WTC11 (cell line): ENCODE data around the gene ZNF804B. TPM values are rescaled to one million over a fixed set of nuclear protein-coding genes. Genes with fewer than 3 reads are reported as not detected.

Experiments
- ATAC-seq: fragments of 200-7000 bp; cut with Tn5 transposase; 2 replicates; pipeline ENCODE4 v1.10.0; 2021; ENCODE audit warnings: mild to moderate bottlenecking, moderate library complexity
- CTCF ChIA-PET: fragments of 300-600 bp; sonication (Branson Sonifier 250); formaldehyde crosslinking; loops from one replicate; lab custom pipeline; 2021; ENCODE audit warnings: antibody characterized with exemption; lab: Charles Lee
- POLR2A ChIA-PET: fragments of 350-600 bp; sonication (Branson Sonifier 250); formaldehyde crosslinking; loops from one replicate; lab custom pipeline; 2021; ENCODE audit warnings: antibody characterized with exemption; lab: Charles Lee
- DNase-seq: peaks from one replicate; pipeline ENCODE4 v3.0.0; 2021; ENCODE audit warnings: low spot score
- H3K27ac Mint-ChIP-seq: 2 replicates; pipeline ENCODE4 v1.8.0; 2021; ENCODE audit warnings: mixed read lengths
- H3K27me3 Mint-ChIP-seq: 2 replicates; pipeline ENCODE4 v1.8.0; 2021; ENCODE audit warnings: low read depth, mild to moderate bottlenecking, moderate library complexity, mixed read lengths
- H3K36me3 Mint-ChIP-seq: 2 replicates; pipeline ENCODE4 v1.8.0; 2021; ENCODE audit warnings: mixed read lengths
- H3K4me1 Mint-ChIP-seq: 2 replicates; pipeline ENCODE4 v1.8.0; 2022; ENCODE audit warnings: mixed read lengths
- H3K4me3 Mint-ChIP-seq: 2 replicates; pipeline ENCODE4 v1.8.0; 2021; ENCODE audit warnings: mild to moderate bottlenecking, moderate library complexity, mixed read lengths
- H3K9me3 Mint-ChIP-seq: 2 replicates; pipeline ENCODE4 v1.8.0; 2021; ENCODE audit warnings: mixed read lengths
- CREM ChIP-seq: sonication (generic); formaldehyde crosslinking; IDR thresholded peaks from 2 replicates; pipeline ENCODE4 v1.8.1; 2022; ENCODE audit warnings: mild to moderate bottlenecking, missing genetic modification reagents, moderate library complexity
- EMX1 ChIP-seq: fragments of 250-450 bp; sonication (Bioruptor Pico); IDR thresholded peaks from 2 replicates; pipeline ENCODE4 v1.8.0; 2021; ENCODE audit warnings: mild to moderate bottlenecking
- ESRRA ChIP-seq: sonication (generic); formaldehyde crosslinking; IDR thresholded peaks from 2 replicates; pipeline ENCODE4 v1.8.1; 2022; ENCODE audit warnings: mild to moderate bottlenecking, missing genetic modification reagents, borderline replicate concordance
- FOXJ3 ChIP-seq: sonication (generic); formaldehyde crosslinking; IDR thresholded peaks from 2 replicates; pipeline ENCODE4 v1.9.0; 2021; ENCODE audit warnings: missing genetic modification reagents, mild to moderate bottlenecking, borderline replicate concordance
- HMGA2 ChIP-seq: fragments of 250-450 bp; sonication (Bioruptor Pico); IDR thresholded peaks from 2 replicates; pipeline ENCODE4 v1.4.0; 2021; ENCODE audit warnings: mild to moderate bottlenecking, moderate library complexity
- IRF1 ChIP-seq: sonication (generic); formaldehyde crosslinking; IDR thresholded peaks from 2 replicates; pipeline ENCODE4 v1.8.0; 2023; ENCODE audit warnings: missing genetic modification reagents
- IRF2 ChIP-seq: sonication (generic); formaldehyde crosslinking; IDR thresholded peaks from 2 replicates; pipeline ENCODE4 v1.8.0; 2022; ENCODE audit warnings: low read depth, missing genetic modification reagents, borderline replicate concordance
- JAZF1 ChIP-seq: fragments of 250-450 bp; sonication (Bioruptor Pico); IDR thresholded peaks from 2 replicates; pipeline ENCODE4 v1.9.0; 2021; ENCODE audit warnings: moderate library complexity, mild to moderate bottlenecking, inconsistent platforms
- KAT7 ChIP-seq: sonication (generic); formaldehyde crosslinking; IDR thresholded peaks from 2 replicates; pipeline ENCODE4 v1.8.1; 2023; ENCODE audit warnings: missing genetic modification reagents, mild to moderate bottlenecking, borderline replicate concordance
- MYBL2 ChIP-seq: sonication (generic); formaldehyde crosslinking; IDR thresholded peaks from 2 replicates; pipeline ENCODE4 v1.8.1; 2023; ENCODE audit warnings: mild to moderate bottlenecking, moderate library complexity, missing genetic modification reagents
- RELA ChIP-seq: sonication (generic); formaldehyde crosslinking; IDR thresholded peaks from 2 replicates; pipeline ENCODE4 v1.8.1; 2022; ENCODE audit warnings: missing genetic modification reagents, mild to moderate bottlenecking, borderline replicate concordance
- ZBTB21 ChIP-seq: sonication (generic); formaldehyde crosslinking; IDR thresholded peaks from 2 replicates; pipeline ENCODE4 v1.8.1; 2023; ENCODE audit warnings: mild to moderate bottlenecking, missing genetic modification reagents, borderline replicate concordance
- ZNF138 ChIP-seq: sonication (generic); formaldehyde crosslinking; conservative IDR thresholded peaks from 2 replicates; pipeline ENCODE4 v1.8.1; 2022; ENCODE audit warnings: mild to moderate bottlenecking, moderate library complexity, missing genetic modification reagents
- ZNF281 ChIP-seq: sonication (generic); formaldehyde crosslinking; IDR thresholded peaks from 2 replicates; pipeline ENCODE4 v1.8.0; 2023; ENCODE audit warnings: mild to moderate bottlenecking, missing genetic modification reagents
- ZNF416 ChIP-seq: fragments of 250-450 bp; sonication (Bioruptor Pico); IDR thresholded peaks from 2 replicates; pipeline ENCODE4 v1.9.0; 2021; ENCODE audit warnings: mild to moderate bottlenecking, inconsistent platforms
- total RNA-seq: library from RNA; stranded (reverse); gene quantifications from 3 replicates; pipeline ENCODE4 v1.2.3, GENCODE V29; 2021
- TF ChIP-seq, protein P1 (sequence below): sonication (generic); formaldehyde crosslinking; IDR thresholded peaks from 2 replicates; pipeline ENCODE4 v1.8.1; 2022; ENCODE audit warnings: mild to moderate bottlenecking, moderate library complexity, missing genetic modification reagents
- TF ChIP-seq, protein P2 (sequence below): sonication (generic); formaldehyde crosslinking; IDR thresholded peaks from 2 replicates; pipeline ENCODE4 v1.8.1; 2022; ENCODE audit warnings: low read depth, missing genetic modification reagents, borderline replicate concordance
- TF ChIP-seq, protein P3 (sequence below): sonication (generic); formaldehyde crosslinking; IDR thresholded peaks from 2 replicates; pipeline ENCODE4 v1.8.1; 2023; ENCODE audit warnings: mild to moderate bottlenecking, missing genetic modification reagents

ZNF804B gene
- total RNA-seq, 1 experiment from 2014 or later: 0.04 TPM

DNA sequence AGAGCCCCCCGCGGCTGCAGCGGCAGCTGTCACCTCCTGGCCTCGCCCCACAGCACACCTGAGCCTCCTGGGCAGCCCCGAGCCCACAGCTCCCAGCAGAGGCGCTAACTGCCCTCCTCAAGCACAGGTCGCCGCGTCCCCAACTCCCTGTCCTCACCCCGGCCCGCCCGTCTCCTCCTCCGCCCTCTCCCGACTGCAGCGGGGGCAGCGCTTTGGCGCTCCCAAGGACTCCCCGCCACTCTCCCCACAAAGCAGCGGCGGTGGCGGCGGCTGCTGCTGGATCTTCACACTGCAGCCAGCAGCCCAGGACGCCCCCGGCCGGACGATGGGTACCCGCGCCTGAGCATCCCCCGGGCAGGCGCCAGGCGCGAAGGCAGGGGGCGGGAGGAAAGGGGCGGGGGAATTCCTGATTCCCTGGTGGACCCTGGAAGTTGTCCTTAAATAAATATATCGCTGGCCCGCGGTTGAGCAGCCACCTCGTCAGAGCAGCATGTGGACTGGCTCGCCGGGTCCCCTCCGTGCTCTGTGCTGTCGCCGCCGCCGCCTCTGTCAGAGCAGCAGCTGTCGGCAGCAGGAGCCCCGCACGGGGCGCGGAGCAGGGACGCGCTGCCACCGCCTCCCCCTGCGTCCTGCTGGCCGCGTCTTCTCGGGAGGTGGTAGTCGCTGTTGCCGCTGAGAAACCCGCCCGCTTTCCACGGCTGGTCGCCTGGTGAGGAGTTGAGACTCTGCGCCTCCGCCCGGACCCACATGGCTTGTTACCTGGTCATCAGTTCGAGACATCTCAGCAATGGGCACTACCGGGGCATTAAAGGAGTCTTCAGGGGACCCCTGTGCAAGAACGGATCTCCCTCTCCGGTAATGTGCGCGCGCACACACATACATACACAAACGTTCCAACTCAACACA is at the start of gene ZNF804B (continued):
- TF ChIP-seq IRF1 (CRISPR knock-in tag): no peak
- TF ChIP-seq ZBTB21 (CRISPR knock-in tag): no peak
- TF ChIP-seq EMX1 (CRISPR knock-in tag): no peak
- TF ChIP-seq ZNF138 (CRISPR knock-in tag): no peak
- TF ChIP-seq IRF2: no peak
- 0 out of 2 replicates have a peak, but pooled peaks have one; percentile 21 for TF ChIP-seq ESRRA
- no peak for TF ChIP-seq HMGA2 (CRISPR knock-in tag)
- TF ChIP-seq ZNF281 (CRISPR knock-in tag): no peak
- TF ChIP-seq FOXJ3: no peak
- peak; percentile 47; the same call in 1 of the 2 replicates for TF ChIP-seq RELA (CRISPR knock-in tag)
- peak; percentile 55; the same call in 1 of the 2 replicates for TF ChIP-seq ZNF416
- no peak for TF ChIP-seq CREM (CRISPR knock-in tag)
- no peak for TF ChIP-seq JAZF1 (CRISPR knock-in tag)
- TF ChIP-seq, protein P1, sequence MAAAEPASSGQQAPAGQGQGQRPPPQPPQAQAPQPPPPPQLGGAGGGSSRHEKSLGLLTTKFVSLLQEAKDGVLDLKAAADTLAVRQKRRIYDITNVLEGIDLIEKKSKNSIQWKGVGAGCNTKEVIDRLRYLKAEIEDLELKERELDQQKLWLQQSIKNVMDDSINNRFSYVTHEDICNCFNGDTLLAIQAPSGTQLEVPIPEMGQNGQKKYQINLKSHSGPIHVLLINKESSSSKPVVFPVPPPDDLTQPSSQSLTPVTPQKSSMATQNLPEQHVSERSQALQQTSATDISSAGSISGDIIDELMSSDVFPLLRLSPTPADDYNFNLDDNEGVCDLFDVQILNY (CRISPR knock-in tag): peak; percentile 61
- TF ChIP-seq KAT7 (CRISPR knock-in tag): no peak

GRCh38 chr7:88735920-88736319 is 23.6 kb upstream of the ZNF804B start:
- Mint-ChIP-seq H3K27ac (no peak overlapping the region), H3K4me1 (0 out of 2 replicates have a peak, but pooled peaks cover 4% of the 10 kb centered on the region), H3K27me3 (no peaks in the 10 kb centered on the region), H3K36me3 (no peaks in the 10 kb centered on the region), H3K9me3 (no peaks in the 10 kb centered on the region), H3K4me3 (no peak overlapping the region)
- TF ChIP-seq, protein P2, sequence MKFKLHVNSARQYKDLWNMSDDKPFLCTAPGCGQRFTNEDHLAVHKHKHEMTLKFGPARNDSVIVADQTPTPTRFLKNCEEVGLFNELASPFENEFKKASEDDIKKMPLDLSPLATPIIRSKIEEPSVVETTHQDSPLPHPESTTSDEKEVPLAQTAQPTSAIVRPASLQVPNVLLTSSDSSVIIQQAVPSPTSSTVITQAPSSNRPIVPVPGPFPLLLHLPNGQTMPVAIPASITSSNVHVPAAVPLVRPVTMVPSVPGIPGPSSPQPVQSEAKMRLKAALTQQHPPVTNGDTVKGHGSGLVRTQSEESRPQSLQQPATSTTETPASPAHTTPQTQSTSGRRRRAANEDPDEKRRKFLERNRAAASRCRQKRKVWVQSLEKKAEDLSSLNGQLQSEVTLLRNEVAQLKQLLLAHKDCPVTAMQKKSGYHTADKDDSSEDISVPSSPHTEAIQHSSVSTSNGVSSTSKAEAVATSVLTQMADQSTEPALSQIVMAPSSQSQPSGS (CRISPR knock-in tag): no peak
- TF ChIP-seq ESRRA (no peak), MYBL2 (CRISPR knock-in tag) (no peak)
- TF ChIP-seq, protein P3, sequence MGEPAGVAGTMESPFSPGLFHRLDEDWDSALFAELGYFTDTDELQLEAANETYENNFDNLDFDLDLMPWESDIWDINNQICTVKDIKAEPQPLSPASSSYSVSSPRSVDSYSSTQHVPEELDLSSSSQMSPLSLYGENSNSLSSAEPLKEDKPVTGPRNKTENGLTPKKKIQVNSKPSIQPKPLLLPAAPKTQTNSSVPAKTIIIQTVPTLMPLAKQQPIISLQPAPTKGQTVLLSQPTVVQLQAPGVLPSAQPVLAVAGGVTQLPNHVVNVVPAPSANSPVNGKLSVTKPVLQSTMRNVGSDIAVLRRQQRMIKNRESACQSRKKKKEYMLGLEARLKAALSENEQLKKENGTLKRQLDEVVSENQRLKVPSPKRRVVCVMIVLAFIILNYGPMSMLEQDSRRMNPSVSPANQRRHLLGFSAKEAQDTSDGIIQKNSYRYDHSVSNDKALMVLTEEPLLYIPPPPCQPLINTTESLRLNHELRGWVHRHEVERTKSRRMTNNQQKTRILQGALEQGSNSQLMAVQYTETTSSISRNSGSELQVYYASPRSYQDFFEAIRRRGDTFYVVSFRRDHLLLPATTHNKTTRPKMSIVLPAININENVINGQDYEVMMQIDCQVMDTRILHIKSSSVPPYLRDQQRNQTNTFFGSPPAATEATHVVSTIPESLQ (CRISPR knock-in tag): no peak
- ChIA-PET CTCF (no interaction called here), POLR2A (no interaction called here)
- no peak for DNase-seq
- ATAC-seq: no peak
